Testis (tissue), 3 donors: ENCODE measurements around the gene WAPL. TPM values are rescaled to one million over a fixed set of nuclear protein-coding genes. Genes with fewer than 3 reads are reported as not detected.

ENCODE experiments used
- DNase-seq: peaks from one replicate; pipeline ENCODE4 v3.0.0-alpha.2; 2019
- H3K27ac ChIP-seq, 2 donors: fragments of 200-600 bp; sonication (generic); one replicate each; pipeline ENCODE4 v1.5.1; 2019
- H3K27me3 ChIP-seq: fragments of 200-600 bp; sonication (generic); one replicate; pipeline ENCODE4 v1.5.1; 2019
- H3K36me3 ChIP-seq: fragments of 200-600 bp; sonication (generic); one replicate; pipeline ENCODE4 v1.5.1; 2017; ENCODE audit warnings: low read depth; ENCODE audit errors: missing control alignments
- H3K4me1 ChIP-seq: fragments of 200-600 bp; sonication (generic); one replicate; pipeline ENCODE4 v1.5.1; 2019
- H3K4me3 ChIP-seq, 2 donors: fragments of 200-600 bp; sonication (generic); one replicate each; pipeline ENCODE4 v1.5.1; 2017 to 2019
- H3K9me3 ChIP-seq: fragments of 200-600 bp; sonication (generic); one replicate; pipeline ENCODE4 v1.5.1; 2017
- POLR2A ChIP-seq: fragments of 450-650 bp; IDR thresholded peaks from one replicate; pipeline ENCODE4 v1.6.1; 2017; ENCODE audit warnings: antibody characterized with exemption, mild to moderate bottlenecking, moderate library complexity
- WGBS, 2 donors: methylation state at CpG; one replicate each; pipeline ENCODE4 v1.1.5; 2018; 5-methylcytosine and 5-hydroxymethylcytosine counted together
- intact Hi-C: fragments of 100-400 bp; cut with DNase I; formaldehyde crosslinking; loops from one replicate; pipeline ENCODE4 v1.15.1; 2023; ENCODE audit warnings: low total_unique reads
- polyA plus RNA-seq: library from polyadenylated mRNA; stranded (reverse); fragments of 350-450 nt; fragmentation: Illumina TruSeq; extraction: RNeasy Lipid Tissue Mini Kit (QIAGEN cat#74804); gene quantifications from one replicate; pipeline ENCODE4 v1.2.3, GENCODE V29; 2014; ENCODE audit warnings: low read depth, low replicate concordance; ENCODE audit not compliant: insufficient read depth
- total RNA-seq, 2 donors: library from RNA; depleted of rRNA; stranded (reverse); fragments of >200 nt; gene quantifications; one replicate each; pipeline ENCODE4 v1.2.3, GENCODE V29; 2016
- TF ChIP-seq, protein P1 (sequence below), 3 experiments: fragments of 450-650 bp in 2 of 3; fragments of 200-600 bp in 1 of 3; sonication (generic) in 1 of 3; IDR thresholded peaks; one replicate each; pipeline ENCODE4 v1.5.1; 2016 to 2019; ENCODE audit warnings: antibody characterized with exemption in 3 of 3, mild to moderate bottlenecking in 2 of 3, moderate library complexity in 1 of 3

The WAPL gene
- total and polyA plus RNA-seq, 3 donors from 2014 or later, result 65.7 to 89.8 (median 80.8) TPM

GRCh38 chr10:86483664-86484063 lies 37.9 kb downstream of the WAPL start:
- H3K4me3 ChIP-seq, result no peak overlapping the region
- H3K27me3 ChIP-seq, result no peaks in the 10 kb centered on the region
- DNase-seq, result no peak
- WGBS, 2 donors, result 87 to 94% methylated on average over 8 of the region's 8 CpGs
- intact Hi-C loops, result no loop called here
- no peak overlapping the region for H3K27ac ChIP-seq
- no peaks in the 10 kb centered on the region for H3K9me3 ChIP-seq
- no peaks in the 10 kb centered on the region for H3K36me3 ChIP-seq
- H3K4me1 ChIP-seq, result no peaks in the 10 kb centered on the region
- TF ChIP-seq POLR2A, result no peak
- TF ChIP-seq, protein P1, sequence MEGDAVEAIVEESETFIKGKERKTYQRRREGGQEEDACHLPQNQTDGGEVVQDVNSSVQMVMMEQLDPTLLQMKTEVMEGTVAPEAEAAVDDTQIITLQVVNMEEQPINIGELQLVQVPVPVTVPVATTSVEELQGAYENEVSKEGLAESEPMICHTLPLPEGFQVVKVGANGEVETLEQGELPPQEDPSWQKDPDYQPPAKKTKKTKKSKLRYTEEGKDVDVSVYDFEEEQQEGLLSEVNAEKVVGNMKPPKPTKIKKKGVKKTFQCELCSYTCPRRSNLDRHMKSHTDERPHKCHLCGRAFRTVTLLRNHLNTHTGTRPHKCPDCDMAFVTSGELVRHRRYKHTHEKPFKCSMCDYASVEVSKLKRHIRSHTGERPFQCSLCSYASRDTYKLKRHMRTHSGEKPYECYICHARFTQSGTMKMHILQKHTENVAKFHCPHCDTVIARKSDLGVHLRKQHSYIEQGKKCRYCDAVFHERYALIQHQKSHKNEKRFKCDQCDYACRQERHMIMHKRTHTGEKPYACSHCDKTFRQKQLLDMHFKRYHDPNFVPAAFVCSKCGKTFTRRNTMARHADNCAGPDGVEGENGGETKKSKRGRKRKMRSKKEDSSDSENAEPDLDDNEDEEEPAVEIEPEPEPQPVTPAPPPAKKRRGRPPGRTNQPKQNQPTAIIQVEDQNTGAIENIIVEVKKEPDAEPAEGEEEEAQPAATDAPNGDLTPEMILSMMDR (IDR thresholded peaks at IDR 0.05), result no peak

GRCh38 chr10:86481761-86482160 lies 39.8 kb downstream of the WAPL start:
- Histone ChIP-seq H3K27ac (no peak overlapping the region), H3K4me1 (no peaks in the 10 kb centered on the region), H3K36me3 (no peaks in the 10 kb centered on the region), H3K4me3 (no peak overlapping the region), H3K27me3 (no peaks in the 10 kb centered on the region), H3K9me3 (no peaks in the 10 kb centered on the region)
- WGBS, 2 donors, result 74 to 82% methylated on average over 1 of the region's 1 CpG
- intact Hi-C loops, result no loop called here
- TF ChIP-seq, protein P1 (IDR thresholded peaks at IDR 0.05), result no peak
- no peak for TF ChIP-seq POLR2A
- no peak for DNase-seq

DNA sequence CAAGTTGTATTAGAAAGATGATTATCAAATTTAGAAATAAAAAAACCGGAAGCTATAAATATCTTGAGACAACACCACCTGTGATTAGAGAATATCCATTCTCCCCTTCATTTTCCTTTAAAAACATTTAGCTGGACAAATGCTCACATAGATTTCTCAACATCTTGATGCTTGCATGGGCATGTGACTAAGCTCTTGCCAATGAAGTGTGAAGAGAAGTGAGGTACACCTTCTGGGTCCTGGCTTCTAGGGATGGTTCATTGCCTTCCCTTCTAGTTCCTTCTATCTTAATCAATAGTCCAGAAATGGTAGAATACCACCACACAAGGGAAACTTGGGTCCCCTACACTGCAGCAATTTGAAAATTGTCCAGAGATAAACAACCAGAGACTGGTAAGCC lies 41.0 kb downstream of the WAPL start:
- H3K4me3 ChIP-seq, result no peak overlapping the region
- TF ChIP-seq, protein P1 (IDR thresholded peaks at IDR 0.05), result no peak
- no peak for TF ChIP-seq POLR2A
- 87 to 93% methylated on average over 1 of the region's 1 CpG for WGBS, 2 donors
- intact Hi-C loops, result no loop called here
- no peak for DNase-seq
- H3K27ac ChIP-seq, result no peak overlapping the region
- H3K9me3 ChIP-seq, result no peaks in the 10 kb centered on the region
- H3K4me1 ChIP-seq, result no peaks in the 10 kb centered on the region
- no peaks in the 10 kb centered on the region for H3K27me3 ChIP-seq
- no peaks in the 10 kb centered on the region for H3K36me3 ChIP-seq

GRCh38 chr10:86472061-86472460 lies 49.5 kb downstream of the WAPL start:
- Histone ChIP-seq H3K9me3 (no peaks in the 10 kb centered on the region), H3K27ac (no peak overlapping the region), H3K4me1 (no peaks in the 10 kb centered on the region), H3K4me3 (no peak overlapping the region), H3K27me3 (no peaks in the 10 kb centered on the region), H3K36me3 (no peaks in the 10 kb centered on the region)
- 86 to 93% methylated on average over 3 of the region's 3 CpGs for WGBS, 2 donors
- TF ChIP-seq, protein P1 (IDR thresholded peaks at IDR 0.05), result no peak
- TF ChIP-seq POLR2A, result no peak
- DNase-seq, result no peak
- intact Hi-C loops, result no loop called here

- Histone ChIP-seq H3K27ac (peak overlapping the region; percentile 42), H3K4me1 (peaks cover 4% of the 10 kb centered on the region), H3K4me3 (no peak overlapping the region), H3K27me3 (no peaks in the 10 kb centered on the region), H3K9me3 (no peaks in the 10 kb centered on the region), H3K36me3 (no peaks in the 10 kb centered on the region)
- intact Hi-C loops, result no loop called here
- 78 to 91% methylated on average over 10 of the region's 10 CpGs for WGBS, 2 donors
- TF ChIP-seq, protein P1 (IDR thresholded peaks at IDR 0.05), result no peak
- no peak for TF ChIP-seq POLR2A
- no peak for DNase-seq
These were observed 59.4 kb downstream of the WAPL start for GRCh38 chr10:86461963-86462804.
